ENCODE measurements around the gene OR3A2. TPM values are rescaled to one million over a fixed set of nuclear protein-coding genes. Genes with fewer than 3 reads are reported as not detected.
A peak's percentile ranks its signal among the peaks of the same experiment; 100 is the strongest.

Gene OR3A2
- total RNA-seq, 1 experiment from 2014 or later, result not detected

- peak; percentile 41 for TF ChIP-seq RAD21 (IDR thresholded peaks at IDR 0.05; ENCODE audit: low read depth)
Observed at GRCh38 chr17:3335876-3336275, 50.2 kb downstream of the OR3A2 start (continued).

DNA sequence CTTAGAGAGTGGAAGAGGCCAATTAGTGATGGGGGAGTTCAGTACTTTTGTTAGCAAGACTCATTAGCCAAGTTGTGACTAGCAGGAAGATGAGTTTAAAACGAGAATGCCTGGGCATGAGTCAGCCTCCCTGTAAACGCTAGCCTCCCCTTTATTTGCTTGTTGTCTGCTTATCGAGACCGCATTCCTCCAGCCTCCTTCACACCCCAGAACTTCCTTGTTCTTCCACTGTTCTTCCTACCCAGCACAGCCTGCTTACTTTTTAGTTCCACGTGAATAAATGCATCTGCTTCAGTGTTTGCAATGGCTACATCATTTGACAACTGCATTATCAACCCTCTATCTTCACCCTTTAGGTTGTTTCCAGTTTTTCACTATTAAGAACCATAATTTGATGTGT lies 67.8 kb downstream of the OR3A2 start:
- ChIA-PET CTCF (no interaction called here), POLR2A (no interaction called here), RAD21 (ENCODE audit: low non-redundant PET in 1 of 2, low total read pairs in 2 of 2, uncharacterized antibody in 2 of 2, unreplicated experiment in 2 of 2) (no interaction called here)
- no peaks in the 10 kb centered on the region for H3K9me2 ChIP-seq (ENCODE audit: insufficient read depth)
- intact Hi-C loops (cut with micrococcal nuclease), result no loop called here
- H3K27me3 ChIP-seq (ENCODE audit: insufficient read depth, low read length), result peaks cover 34% of the 10 kb centered on the region
- TF ChIP-seq FOSL1 (IDR thresholded peaks at IDR 0.05; ENCODE audit: low read depth), result no peak
- no peak for TF ChIP-seq POLR2AphosphoS5 (IDR thresholded peaks at IDR 0.05; ENCODE audit: low read depth, low read length)
- no peak for TF ChIP-seq ELF1 (IDR thresholded peaks at IDR 0.05; ENCODE audit: borderline replicate concordance, low read depth)
- no peak for TF ChIP-seq MAX (IDR thresholded peaks at IDR 0.05)
- TF ChIP-seq POLR2A (IDR thresholded peaks at IDR 0.05; ENCODE audit: borderline replicate concordance, extremely low read depth, insufficient read depth, insufficient read length), result no peak
- no peak for TF ChIP-seq ZBTB33 (IDR thresholded peaks at IDR 0.05; ENCODE audit: extremely low read depth, insufficient replicate concordance, low read length)
- TF ChIP-seq ZNF274 (IDR thresholded peaks at IDR 0.05; ENCODE audit: low read depth, low read length), result no peak
- BruUV-seq (replicated peaks), result no TSS peak
- H3K4me3 ChIP-seq (replicated peaks in 1 of 2; ENCODE audit: low read depth in 1 of 2, low read length in 2 of 2), result no peak overlapping the region
- H3K79me2 ChIP-seq (ENCODE audit: insufficient read depth, low read length), result no peaks in the 10 kb centered on the region
- H3K27ac ChIP-seq (ENCODE audit: low read depth, low read length), result no peak overlapping the region
- DNase-seq (ENCODE audit: low read depth, low spot score) (no peak), ATAC-seq (no peak)
- H3K36me3 ChIP-seq (ENCODE audit: control insufficient read depth in 1 of 2, insufficient read depth in 2 of 2, low read length in 2 of 2), result no peaks in the 10 kb centered on the region
- no peak overlapping the region for H2AFZ ChIP-seq (ENCODE audit: low read depth, low read length, poor library complexity, severe bottlenecking)
- no peak overlapping the region for H3K4me2 ChIP-seq (ENCODE audit: low read length)
- no peaks in the 10 kb centered on the region for H4K20me1 ChIP-seq (ENCODE audit: insufficient read depth)
- H3K9ac ChIP-seq (ENCODE audit: low read length), result no peak overlapping the region
- H3K9me3 ChIP-seq (ENCODE audit: control insufficient read depth in 1 of 2, insufficient read depth in 1 of 2, low read depth in 1 of 2, low read length in 2 of 2), result no peaks in the 10 kb centered on the region
- H3K4me1 ChIP-seq (ENCODE audit: control insufficient read depth in 1 of 2, insufficient read depth in 2 of 2, low read length in 2 of 2), result no peaks in the 10 kb centered on the region

All from HCT116 (cell line).